Keratinocyte (primary cell): Measurements from ENCODE around the gene ADGRA3. TPM values are rescaled to one million over a fixed set of nuclear protein-coding genes. Genes with fewer than 3 reads are reported as not detected.

Experiments used
- DNase-seq: peaks from one replicate; pipeline ENCODE4 v3.0.0-alpha.2; 2011; ENCODE audit warnings: low read depth, missing footprints, low spot score
- FAIRE-seq: peaks from 2 replicates; lab custom pipeline; 2011; peaks lifted over from hg19 to GRCh38; lab: Jason Lieb, UNC
- H2AFZ ChIP-seq: 2 replicates; pipeline ENCODE4 v1.6.0; 2012; ENCODE audit warnings: low read length, control low read depth, inconsistent platforms; ENCODE audit not compliant: control insufficient read depth
- H3K27ac ChIP-seq: 2 replicates; pipeline ENCODE4 v1.5.1; 2011; ENCODE audit warnings: low read length; ENCODE audit not compliant: control insufficient read depth, insufficient read depth
- H3K27me3 ChIP-seq: 3 replicates; pipeline ENCODE4 v1.6.0; 2011; ENCODE audit warnings: low read length; ENCODE audit not compliant: control insufficient read depth, insufficient read depth; ENCODE audit errors: extremely low read depth
- H3K36me3 ChIP-seq, 2 experiments: 2 replicates in 1 of 2; 3 replicates in 1 of 2; pipeline ENCODE4 v1.5.1; 2011; ENCODE audit warnings: low read length in 2 of 2, mild to moderate bottlenecking in 1 of 2; ENCODE audit not compliant: control insufficient read depth in 2 of 2, insufficient read depth in 2 of 2; ENCODE audit errors: extremely low read depth in 1 of 2
- H3K4me1 ChIP-seq: 3 replicates; pipeline ENCODE4 v1.5.1; 2011; ENCODE audit warnings: low read length; ENCODE audit not compliant: control insufficient read depth, insufficient read depth; ENCODE audit errors: extremely low read depth
- H3K4me2 ChIP-seq: 3 replicates; pipeline ENCODE4 v1.6.0; 2011; ENCODE audit warnings: low read depth, low read length; ENCODE audit not compliant: control insufficient read depth, insufficient read depth; ENCODE audit errors: extremely low read depth
- H3K4me3 ChIP-seq, 3 experiments: fragments of 200-600 bp in 1 of 3; sonication (generic) in 1 of 3; 2 replicates in 2 of 3; 3 replicates in 1 of 3; pipeline ENCODE4 v1.5.1; 2011 to 2016; ENCODE audit warnings: low read length in 3 of 3, mild to moderate bottlenecking in 3 of 3, control low read depth in 2 of 3, inconsistent platforms in 1 of 3, low read depth in 1 of 3, mixed read lengths in 1 of 3, mixed run types in 1 of 3, moderate library complexity in 1 of 3; ENCODE audit not compliant: control insufficient read depth in 2 of 3, insufficient read depth in 2 of 3; ENCODE audit errors: extremely low read depth in 1 of 3
- H3K79me2 ChIP-seq: 2 replicates; pipeline ENCODE4 v1.6.0; 2012; ENCODE audit warnings: low read length; ENCODE audit not compliant: control insufficient read depth, insufficient read depth
- H3K9ac ChIP-seq: 3 replicates; pipeline ENCODE4 v1.6.0; 2011; ENCODE audit warnings: low read length; ENCODE audit not compliant: control insufficient read depth, insufficient read depth; ENCODE audit errors: extremely low read depth
- H3K9me1 ChIP-seq: 3 replicates; pipeline ENCODE4 v1.6.0; 2011; ENCODE audit warnings: low read length; ENCODE audit not compliant: control insufficient read depth, insufficient read depth; ENCODE audit errors: extremely low read depth
- H3K9me3 ChIP-seq: 2 replicates; pipeline ENCODE4 v1.5.1; 2012; ENCODE audit warnings: low read depth, low read length; ENCODE audit not compliant: control insufficient read depth
- H4K20me1 ChIP-seq: 3 replicates; pipeline ENCODE4 v1.6.0; 2011; ENCODE audit warnings: low read length; ENCODE audit not compliant: control insufficient read depth, insufficient read depth; ENCODE audit errors: extremely low read depth
- EZH2 ChIP-seq: IDR thresholded peaks from one replicate; pipeline ENCODE4 v1.6.1; 2012; ENCODE audit warnings: inconsistent platforms, mild to moderate bottlenecking, low read length, moderate library complexity
- dilution Hi-C: fragments of 300-500 bp; cut with MboI; formaldehyde crosslinking; loops from one replicate; pipeline ENCODE4 v1.7.0; 2020; ENCODE audit warnings: low sequenced_read_pairs; ENCODE audit not compliant: extremely low pct_ligation_motif_present
- polyA plus RNA-seq, 5 experiments: library from polyadenylated mRNA; depleted of rRNA in 3 of 5; stranded (reverse) in 3 of 5; stranded (forward) in 1 of 5; unstranded in 1 of 5; fragments of >200 nt; gene quantifications; 1 replicate in 1 of 5; 2 replicates in 3 of 5; 3 replicates in 1 of 5; pipeline versions ENCODE4 v1.2.1 to v1.2.3, GENCODE V29; 2011 to 2012; ENCODE audit warnings: missing spikeins in 2 of 5, low read depth in 1 of 5, low replicate concordance in 1 of 5
- TF ChIP-seq, protein P1 (sequence below), 3 experiments: IDR thresholded peaks in 1 of 3; conservative IDR thresholded peaks in 1 of 3; optimal IDR thresholded peaks in 1 of 3; 2 replicates in 2 of 3; 3 replicates in 1 of 3; pipeline versions ENCODE3 to v1.5.1; 2011; ENCODE audit warnings: low read length in 3 of 3, mild to moderate bottlenecking in 3 of 3, moderate library complexity in 2 of 3, control low read depth in 1 of 3, inconsistent platforms in 1 of 3; ENCODE audit not compliant: insufficient read depth in 2 of 3; ENCODE audit errors: extremely low read depth in 1 of 3

The ADGRA3 gene
- polyA plus RNA-seq, 1 donor (not counting 4 experiments of a cell fraction or from before 2014, with no cell fraction given): 38.7 TPM

DNA sequence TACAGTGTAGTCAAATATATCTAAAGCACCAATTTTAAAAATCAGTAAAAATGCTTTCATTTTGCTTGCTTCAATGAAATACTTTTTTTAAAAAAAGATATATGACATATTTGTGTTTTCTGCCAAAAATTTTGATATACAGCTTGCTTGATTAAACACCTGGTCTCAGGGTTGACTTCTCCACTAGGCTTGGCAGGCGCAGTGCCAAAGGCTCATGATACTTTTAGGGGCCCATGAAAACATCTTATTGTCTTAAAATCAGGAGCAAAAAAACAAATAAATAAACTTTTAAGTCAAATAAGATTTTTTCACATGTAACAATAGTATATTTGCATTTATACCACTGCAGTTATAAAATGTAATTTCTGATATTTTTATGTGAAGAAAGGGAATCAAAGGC is 95.6 kb downstream of the ADGRA3 start:
- H3K4me1 ChIP-seq: no peaks in the 10 kb centered on the region
- no peak overlapping the region for H3K9ac ChIP-seq
- DNase-seq: no peak
- FAIRE-seq: no peak
- no peak overlapping the region for H2AFZ ChIP-seq
- H3K79me2 ChIP-seq: no peaks in the 10 kb centered on the region
- no peaks in the 10 kb centered on the region for H4K20me1 ChIP-seq
- H3K27ac ChIP-seq: no peak overlapping the region
- H3K9me3 ChIP-seq: no peaks in the 10 kb centered on the region
- H3K9me1 ChIP-seq: no peaks in the 10 kb centered on the region
- dilution Hi-C loops: no loop called here
- H3K4me2 ChIP-seq: no peak overlapping the region
- no peak for TF ChIP-seq EZH2
- TF ChIP-seq, protein P1, sequence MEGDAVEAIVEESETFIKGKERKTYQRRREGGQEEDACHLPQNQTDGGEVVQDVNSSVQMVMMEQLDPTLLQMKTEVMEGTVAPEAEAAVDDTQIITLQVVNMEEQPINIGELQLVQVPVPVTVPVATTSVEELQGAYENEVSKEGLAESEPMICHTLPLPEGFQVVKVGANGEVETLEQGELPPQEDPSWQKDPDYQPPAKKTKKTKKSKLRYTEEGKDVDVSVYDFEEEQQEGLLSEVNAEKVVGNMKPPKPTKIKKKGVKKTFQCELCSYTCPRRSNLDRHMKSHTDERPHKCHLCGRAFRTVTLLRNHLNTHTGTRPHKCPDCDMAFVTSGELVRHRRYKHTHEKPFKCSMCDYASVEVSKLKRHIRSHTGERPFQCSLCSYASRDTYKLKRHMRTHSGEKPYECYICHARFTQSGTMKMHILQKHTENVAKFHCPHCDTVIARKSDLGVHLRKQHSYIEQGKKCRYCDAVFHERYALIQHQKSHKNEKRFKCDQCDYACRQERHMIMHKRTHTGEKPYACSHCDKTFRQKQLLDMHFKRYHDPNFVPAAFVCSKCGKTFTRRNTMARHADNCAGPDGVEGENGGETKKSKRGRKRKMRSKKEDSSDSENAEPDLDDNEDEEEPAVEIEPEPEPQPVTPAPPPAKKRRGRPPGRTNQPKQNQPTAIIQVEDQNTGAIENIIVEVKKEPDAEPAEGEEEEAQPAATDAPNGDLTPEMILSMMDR (optimal IDR thresholded peaks at IDR 0.05 in 1 of 3, IDR thresholded peaks at IDR 0.05 in 1 of 3, conservative IDR thresholded peaks at IDR 0.05 in 1 of 3; ENCODE audit: extremely low read depth in 1 of 3, insufficient read depth in 2 of 3, low read length in 3 of 3): no peak
- no peaks in the 10 kb centered on the region for H3K27me3 ChIP-seq
- no peak overlapping the region for H3K4me3 ChIP-seq
- peaks cover 3% of the 10 kb centered on the region in 2 experiments for H3K36me3 ChIP-seq

GRCh38 chr4:22417408-22417807 is 98.5 kb downstream of the ADGRA3 start:
- no peak for FAIRE-seq

More at GRCh38 chr4:22417408-22417807, 98.5 kb downstream of the ADGRA3 start:
- no peak for TF ChIP-seq EZH2
- TF ChIP-seq, protein P1 (optimal IDR thresholded peaks at IDR 0.05 in 1 of 3, IDR thresholded peaks at IDR 0.05 in 1 of 3, conservative IDR thresholded peaks at IDR 0.05 in 1 of 3; ENCODE audit: extremely low read depth in 1 of 3, insufficient read depth in 2 of 3, low read length in 3 of 3): no peak
- Histone ChIP-seq H3K4me3 (no peak overlapping the region), H3K9ac (no peak overlapping the region), H3K27ac (no peak overlapping the region), H2AFZ (no peak overlapping the region), H3K79me2 (no peaks in the 10 kb centered on the region), H3K4me2 (no peak overlapping the region), H4K20me1 (no peaks in the 10 kb centered on the region), H3K4me1 (no peaks in the 10 kb centered on the region), H3K9me3 (no peaks in the 10 kb centered on the region), H3K9me1 (no peaks in the 10 kb centered on the region), H3K27me3 (no peaks in the 10 kb centered on the region), H3K36me3 (peaks cover 0 to 6% of the 10 kb centered on the region in 2 experiments)
- dilution Hi-C loops: no loop called here
- DNase-seq: no peak
